GM21390 (cell line): ENCODE results near the gene CSF2RB.

Experiments
- ATAC-seq: cut with Tn5 transposase; IDR thresholded peaks from one replicate; pipeline ENCODE4 v1.9.1; 2021; ENCODE audit not compliant: unreplicated experiment

The CSF2RB gene

GRCh38 chr22:36887162-36887561 is 26.3 kb upstream of the CSF2RB start:
- ATAC-seq = no peak

GRCh38 chr22:36891646-36892045 is 21.8 kb upstream of the CSF2RB start:
- no peak for ATAC-seq

- no peak for ATAC-seq
Observed at GRCh38 chr22:36892292-36892691, 21.1 kb upstream of the CSF2RB start.

GRCh38 chr22:36893262-36893661 is 20.2 kb upstream of the CSF2RB start:
- ATAC-seq = no peak

- no peak for ATAC-seq
Observed at GRCh38 chr22:36894266-36894665, 19.2 kb upstream of the CSF2RB start.

- no peak for ATAC-seq
Observed at GRCh38 chr22:36897611-36898010, 15.8 kb upstream of the CSF2RB start.

GRCh38 chr22:36898690-36899089 is 14.7 kb upstream of the CSF2RB start:
- ATAC-seq = no peak

- no peak for ATAC-seq
Observed at GRCh38 chr22:36899498-36899897, 13.9 kb upstream of the CSF2RB start.

GRCh38 chr22:36900225-36900624 is 13.2 kb upstream of the CSF2RB start:
- ATAC-seq = no peak

GRCh38 chr22:36900880-36901279 is 12.5 kb upstream of the CSF2RB start:
- ATAC-seq = no peak

GRCh38 chr22:36901411-36902142 is 11.9 kb upstream of the CSF2RB start:
- no peak for ATAC-seq

GRCh38 chr22:36902143-36902926 is 11.1 kb upstream of the CSF2RB start:
- ATAC-seq = no peak

GRCh38 chr22:36904260-36904880 is 9.1 kb upstream of the CSF2RB start:
- no peak for ATAC-seq

GRCh38 chr22:36907253-36908195 is 5.9 kb upstream of the CSF2RB start:
- no peak for ATAC-seq

- ATAC-seq = no peak
Observed at GRCh38 chr22:36910461-36910860, 3.0 kb upstream of the CSF2RB start.

- no peak for ATAC-seq
Observed at GRCh38 chr22:36911887-36912661, 1.4 kb upstream of the CSF2RB start.

GRCh38 chr22:36912694-36913426 is 568 bp upstream of the CSF2RB start:
- no peak for ATAC-seq

GRCh38 chr22:36914390-36914752 is 943 bp downstream of the CSF2RB start:
- no peak for ATAC-seq

- no peak for ATAC-seq
Observed at GRCh38 chr22:36916034-36916433, 2.6 kb downstream of the CSF2RB start.
